Measurements from ENCODE around the gene SUGP2. TPM values are rescaled to one million over a fixed set of nuclear protein-coding genes. Genes with fewer than 3 reads are reported as not detected.

SUGP2 gene
- total RNA-seq, 1 experiment from 2014 or later = 39.1 TPM

DNA sequence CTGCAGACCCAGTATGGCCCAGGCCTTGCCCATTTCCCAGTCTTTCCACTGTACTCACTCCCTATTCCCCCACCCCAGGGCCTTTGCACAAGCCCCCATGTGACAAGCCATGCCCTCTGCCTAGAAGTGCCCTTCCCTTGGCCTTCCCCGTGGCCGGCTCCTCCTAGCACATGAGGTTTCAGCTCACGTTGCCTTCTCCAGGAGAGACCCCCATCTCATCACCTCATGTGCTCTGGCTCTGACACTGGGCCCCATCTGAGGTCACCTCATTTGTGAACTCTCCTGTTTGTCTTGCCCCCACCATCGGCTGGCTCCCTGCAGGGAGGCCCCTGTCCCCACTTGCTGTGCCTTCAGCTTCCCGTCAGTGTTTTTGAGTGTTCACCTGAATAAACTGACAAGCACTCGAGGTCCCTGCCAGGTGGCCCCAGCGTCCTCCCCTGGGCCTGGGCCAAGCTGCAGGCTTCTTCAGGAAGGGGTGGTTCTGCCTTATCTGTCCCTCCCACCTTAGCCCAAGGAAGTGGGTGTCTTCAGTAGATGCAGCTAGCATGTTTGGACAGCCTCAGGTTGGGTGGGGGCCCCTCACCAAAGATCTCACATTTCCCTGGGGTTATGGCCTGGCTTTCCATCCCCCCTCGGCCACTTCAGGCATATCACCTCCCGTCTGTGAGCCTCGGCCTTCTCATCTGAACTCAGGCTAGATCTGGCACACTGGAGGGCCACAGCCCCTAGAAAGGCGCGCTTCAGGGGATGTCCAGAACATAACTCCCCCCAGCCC is 26.7 kb upstream of the SUGP2 start:
- no peak for DNase-seq (ENCODE audit: low read depth)

DNA sequence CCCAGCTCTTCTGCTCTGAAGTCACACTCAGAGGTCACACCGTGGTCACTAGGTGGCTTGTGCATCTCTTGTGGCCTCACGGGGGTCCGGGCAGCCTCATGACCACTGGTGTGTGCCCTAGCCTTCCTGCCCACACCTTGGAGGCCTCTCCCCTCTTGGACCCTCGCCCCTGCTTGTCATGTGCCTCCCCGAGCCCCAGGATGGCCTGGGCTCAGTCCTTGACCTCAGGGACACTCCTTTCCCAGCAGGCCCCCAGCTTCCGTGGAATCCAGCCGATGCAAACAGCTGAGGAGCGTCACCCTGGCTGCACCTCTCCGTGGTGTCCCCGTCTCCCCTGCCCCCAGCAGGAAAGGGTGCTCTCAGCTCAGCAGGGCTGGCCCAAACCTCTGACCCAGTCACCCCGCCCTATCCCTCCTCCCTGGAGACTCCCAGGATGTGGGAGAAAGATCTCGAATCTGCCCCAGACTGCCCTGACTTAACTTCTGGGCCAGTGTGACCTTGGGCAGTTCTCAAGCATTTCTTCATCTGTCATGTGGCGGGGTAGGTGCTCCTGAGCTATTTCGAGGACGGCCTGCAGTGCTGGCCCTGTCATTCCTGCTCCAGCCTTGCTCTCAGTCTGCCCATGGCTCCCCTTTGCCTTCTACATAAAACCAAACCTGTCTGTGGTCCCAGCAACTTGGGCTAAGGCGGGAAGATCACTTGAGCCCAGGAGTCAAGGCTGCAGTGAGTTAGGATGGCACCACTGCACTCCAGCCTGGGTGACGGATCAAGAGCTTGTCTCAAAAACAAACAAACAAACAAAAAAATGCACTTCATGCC is 25.9 kb upstream of the SUGP2 start:
- no peak for DNase-seq (ENCODE audit: low read depth)

DNA sequence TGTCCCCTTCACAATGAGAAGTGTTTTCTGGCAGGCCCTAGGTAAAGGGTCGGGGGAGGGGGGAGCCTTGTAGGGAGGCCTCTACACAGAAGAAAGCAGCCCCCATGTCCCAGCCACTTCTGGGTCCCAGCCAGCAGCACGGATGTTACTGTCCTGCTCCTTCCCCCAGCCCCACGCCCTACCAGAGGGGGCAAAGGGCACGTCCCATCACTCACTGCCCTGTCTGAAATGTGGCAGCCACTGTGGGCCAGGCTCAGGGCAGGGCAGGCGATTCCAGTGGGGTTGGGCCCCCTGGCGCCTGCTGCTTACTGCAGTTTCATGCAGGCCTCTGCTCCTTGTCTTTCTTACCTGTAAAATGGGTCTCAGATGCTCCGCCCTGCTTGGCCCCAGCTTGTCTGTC is 24.4 kb upstream of the SUGP2 start:
- DNase-seq (ENCODE audit: low read depth) = no peak

DNA sequence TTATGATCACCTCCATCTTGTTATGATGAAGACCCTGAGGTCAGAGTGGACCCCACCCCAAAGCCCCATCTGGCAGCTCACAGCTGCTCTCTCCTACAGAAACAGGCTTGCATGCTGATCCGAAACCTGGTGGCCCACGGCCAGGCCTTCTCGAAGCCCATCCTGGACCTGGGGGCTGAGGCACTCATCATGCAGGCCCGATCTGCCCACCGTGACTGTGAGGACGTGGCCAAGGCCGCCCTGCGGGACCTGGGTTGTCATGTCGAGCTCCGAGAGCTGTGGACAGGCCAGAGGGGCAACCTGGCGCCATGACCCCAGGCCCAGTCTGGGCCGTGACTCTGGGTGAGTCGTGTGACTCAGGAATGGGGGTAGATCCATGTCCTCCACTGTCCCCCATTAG is 24.0 kb upstream of the SUGP2 start:
- no peak for DNase-seq (ENCODE audit: low read depth)

GRCh38 chr19:19056636-19057275 is 23.4 kb upstream of the SUGP2 start:
- no peak for DNase-seq (ENCODE audit: low read depth)

DNA sequence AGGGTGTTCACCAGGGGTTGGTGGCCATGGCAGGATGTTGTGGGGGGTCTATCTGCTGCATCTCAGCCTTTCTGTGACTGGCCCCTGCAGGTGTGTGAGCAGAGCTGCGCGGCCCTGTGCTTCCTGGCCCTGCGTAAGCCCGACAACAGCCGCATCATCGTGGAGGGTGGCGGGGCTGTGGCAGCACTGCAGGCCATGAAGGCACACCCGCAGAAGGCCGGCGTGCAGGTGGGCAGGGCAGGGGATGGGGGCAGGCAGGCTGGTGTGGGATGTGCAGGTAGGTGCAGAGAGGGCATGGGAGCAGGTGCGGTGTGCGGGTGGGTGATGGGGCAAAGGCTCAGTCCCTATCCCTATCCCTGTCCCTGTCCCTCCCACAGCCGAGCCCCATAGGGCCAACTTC is 22.4 kb upstream of the SUGP2 start:
- no peak for DNase-seq (ENCODE audit: low read depth)

GRCh38 chr19:19054939-19055440 is 21.7 kb upstream of the SUGP2 start:
- no peak for DNase-seq (ENCODE audit: low read depth)

- no peak for DNase-seq (ENCODE audit: low read depth)
Measured at GRCh38 chr19:19054315-19054938, 21.1 kb upstream of the SUGP2 start.

GRCh38 chr19:19053508-19054314 is 20.4 kb upstream of the SUGP2 start:
- no peak for DNase-seq (ENCODE audit: low read depth)

GRCh38 chr19:19052921-19053320 is 19.6 kb upstream of the SUGP2 start:
- DNase-seq (ENCODE audit: low read depth) = no peak

DNA sequence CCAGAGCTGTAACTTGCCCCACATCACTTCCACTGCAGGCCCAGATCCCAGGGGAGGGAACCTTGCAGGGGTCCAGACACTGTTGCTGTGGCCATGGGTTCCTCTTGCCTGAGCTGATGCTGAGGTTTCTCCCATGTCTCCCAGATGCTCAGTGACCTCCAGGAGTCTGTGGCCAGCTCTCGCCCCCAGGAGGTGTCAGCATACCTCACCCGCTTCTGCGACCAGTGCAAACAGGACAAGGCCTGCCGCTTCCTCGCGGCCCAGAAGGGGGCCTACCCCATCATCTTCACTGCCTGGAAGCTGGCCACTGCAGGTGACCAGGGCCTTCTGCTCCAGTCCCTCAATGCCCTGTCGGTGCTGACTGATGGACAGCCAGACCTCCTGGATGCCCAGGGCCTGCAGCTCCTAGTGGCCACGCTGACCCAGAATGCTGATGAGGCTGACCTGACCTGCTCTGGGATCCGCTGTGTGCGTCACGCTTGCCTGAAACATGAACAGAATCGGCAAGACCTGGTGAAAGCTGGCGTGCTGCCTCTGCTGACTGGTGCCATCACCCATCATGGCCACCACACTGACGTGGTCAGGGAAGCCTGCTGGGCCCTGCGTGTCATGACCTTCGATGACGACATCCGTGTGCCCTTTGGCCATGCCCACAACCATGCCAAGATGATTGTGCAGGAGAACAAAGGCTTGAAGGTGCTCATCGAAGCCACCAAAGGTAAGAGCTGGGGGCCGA is 18.3 kb upstream of the SUGP2 start:
- DNase-seq (ENCODE audit: low read depth) = no peak

DNA sequence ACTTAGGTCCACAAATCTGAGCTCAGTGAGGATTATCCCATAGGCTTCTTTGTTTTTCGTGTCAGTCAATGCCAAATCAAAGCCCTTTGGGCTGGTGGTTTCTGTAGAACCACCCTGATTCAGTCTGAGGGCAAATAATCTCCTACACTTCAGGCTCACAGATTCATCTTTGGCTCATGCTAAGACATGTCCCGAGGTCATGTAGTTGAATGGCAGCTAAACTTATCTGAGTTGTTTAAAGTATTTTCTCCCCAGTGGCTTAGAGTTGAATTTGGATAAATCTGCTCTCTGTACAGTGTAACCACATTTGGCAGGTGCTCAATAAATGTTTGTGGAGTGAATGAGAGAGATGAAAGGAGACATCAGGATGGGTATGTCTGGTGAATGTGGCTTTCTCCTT is 17.4 kb upstream of the SUGP2 start:
- DNase-seq (ENCODE audit: low read depth) = no peak

GRCh38 chr19:19050104-19050503 is 16.8 kb upstream of the SUGP2 start:
- no peak for DNase-seq (ENCODE audit: low read depth)

GRCh38 chr19:19049406-19049805 is 16.1 kb upstream of the SUGP2 start:
- DNase-seq (ENCODE audit: low read depth) = no peak

- no peak for DNase-seq (ENCODE audit: low read depth)
Measured at GRCh38 chr19:19043881-19044280, 10.6 kb upstream of the SUGP2 start.

DNA sequence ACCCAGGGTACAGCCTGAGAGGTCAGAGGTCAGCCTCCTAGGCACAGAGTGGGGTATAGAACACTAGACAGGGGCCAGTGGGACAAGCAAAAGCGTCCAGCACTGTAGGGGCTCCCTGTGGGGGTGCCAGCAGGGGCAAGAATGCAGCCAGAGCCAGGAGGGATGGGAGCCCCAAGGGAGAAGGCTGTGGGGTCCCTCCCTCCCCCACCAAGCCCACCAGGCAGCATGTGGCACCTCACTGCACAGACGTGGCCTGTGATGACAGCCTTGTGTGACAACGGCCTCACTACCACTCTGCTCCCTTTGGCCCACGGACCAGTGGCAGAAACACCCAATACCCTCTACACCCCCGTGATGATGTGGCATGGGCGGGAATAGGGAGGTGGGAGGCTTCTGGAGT is 10.2 kb upstream of the SUGP2 start:
- DNase-seq (ENCODE audit: low read depth) = no peak

DNA sequence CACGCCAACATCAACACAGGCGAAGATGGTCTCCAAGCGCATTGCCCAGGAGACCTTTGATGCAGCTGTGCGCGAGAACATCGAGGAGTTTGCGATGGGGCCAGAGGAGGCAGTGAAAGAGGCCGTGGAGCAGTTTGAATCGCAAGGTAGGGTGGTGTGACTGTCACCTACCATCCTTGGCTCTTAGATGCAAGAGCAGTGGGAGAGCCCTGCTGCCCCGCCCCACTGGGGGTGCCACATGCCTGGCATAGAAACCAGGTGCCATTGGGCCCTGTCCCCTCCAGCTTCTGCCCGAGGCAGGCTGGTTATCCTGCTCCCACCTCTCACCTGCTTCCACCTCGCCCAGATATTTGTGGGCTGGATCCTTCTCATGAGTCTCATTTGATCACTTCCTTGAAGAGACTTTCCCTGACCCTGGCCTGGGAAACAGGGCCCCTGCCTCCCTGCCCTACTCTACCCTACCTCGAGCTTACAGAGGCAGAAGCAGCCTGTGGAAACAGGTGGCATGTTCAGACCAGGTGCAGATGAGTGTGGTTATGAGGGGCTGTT is 9.5 kb upstream of the SUGP2 start:
- DNase-seq (ENCODE audit: low read depth) = no peak

DNA sequence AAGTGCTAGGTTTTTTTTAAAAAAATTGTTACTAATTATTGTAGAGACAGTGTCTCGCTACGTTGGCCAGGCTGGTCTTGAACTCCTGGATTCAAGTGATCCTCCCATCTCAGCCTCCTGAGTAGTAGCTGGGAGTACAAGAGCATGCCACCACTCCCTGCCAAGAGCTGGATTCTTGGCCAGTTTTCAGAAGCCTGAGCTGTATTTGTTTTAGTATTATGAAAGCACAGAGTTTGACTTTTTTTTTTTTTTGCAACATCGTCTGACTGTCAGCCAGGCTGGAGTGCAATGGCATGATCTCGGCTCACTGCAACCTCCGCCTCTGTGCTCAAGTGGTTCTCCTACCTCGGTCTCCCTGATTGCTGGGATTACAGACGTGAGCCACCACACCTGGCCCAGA is 7.1 kb upstream of the SUGP2 start:
- DNase-seq (ENCODE audit: low read depth) = no peak

DNA sequence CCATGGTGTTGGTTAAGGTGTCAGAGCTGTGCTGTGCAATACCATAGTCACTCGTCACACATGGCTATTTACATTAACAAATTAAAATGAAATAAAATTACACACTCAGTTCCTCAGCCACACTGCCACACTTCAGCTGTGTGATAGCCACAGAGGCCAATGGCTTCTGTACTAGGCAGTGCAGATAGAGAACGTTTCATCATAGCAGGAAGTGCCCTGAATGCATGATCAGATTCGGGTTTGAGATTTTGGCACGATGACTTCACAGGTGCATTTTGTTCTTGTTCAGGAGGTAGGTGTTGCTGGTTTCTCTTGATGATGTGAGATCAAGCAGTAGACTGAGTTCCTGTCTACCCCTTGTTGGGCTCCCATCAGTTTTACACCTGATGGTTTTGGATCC is 6.6 kb upstream of the SUGP2 start:
- DNase-seq (ENCODE audit: low read depth) = no peak

- DNase-seq (ENCODE audit: low read depth) = peak; percentile 87
Measured at GRCh38 chr19:19034204-19034624, 897 bp upstream of the SUGP2 start.
